CMK (cell line): ENCODE measurements around the gene KLF5.

Source experiments
- DNase-seq: peaks from one replicate; pipeline ENCODE4 v3.0.0-alpha.2; 2010; ENCODE audit warnings: low read depth

KLF5 gene

DNA sequence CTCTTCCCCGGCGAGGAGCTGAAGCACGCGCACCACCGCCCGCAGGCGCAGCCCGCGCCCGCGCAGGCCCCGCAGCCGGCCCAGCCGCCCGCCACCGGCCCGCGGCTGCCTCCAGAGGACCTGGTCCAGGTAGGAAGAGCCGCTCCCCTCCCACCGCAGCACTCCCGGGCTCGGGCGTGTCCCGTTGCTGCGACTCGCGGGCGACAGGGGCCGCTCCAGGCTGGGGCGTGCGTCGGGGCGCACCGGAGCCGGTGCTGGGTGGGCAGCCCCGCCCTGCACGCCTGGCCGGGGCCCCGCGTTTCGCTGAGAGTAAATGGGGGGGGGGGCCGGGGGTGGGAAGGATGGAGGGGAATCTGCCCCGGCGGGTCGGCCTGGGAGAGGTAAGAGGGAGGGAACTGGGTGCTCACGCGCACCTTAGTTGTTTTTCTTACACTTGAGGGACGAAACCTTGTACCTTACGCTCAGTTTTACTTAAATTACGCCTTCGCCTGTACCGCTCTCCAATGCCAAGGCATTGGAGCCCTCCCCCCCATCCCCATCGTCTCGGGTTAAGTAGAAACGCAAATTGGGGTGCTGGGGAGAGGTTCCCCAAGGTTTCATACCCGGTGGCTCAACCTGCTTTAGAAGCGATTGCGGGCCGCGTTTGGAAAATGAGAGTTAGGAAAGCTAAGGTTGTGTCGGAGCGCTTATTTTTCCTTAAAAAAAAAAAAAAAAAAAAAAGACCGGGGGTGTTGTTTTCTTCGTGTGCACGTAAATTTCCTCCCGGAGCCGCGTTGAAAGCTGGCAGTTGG, 850 bp downstream of the KLF5 start:
- no peak for DNase-seq

DNA sequence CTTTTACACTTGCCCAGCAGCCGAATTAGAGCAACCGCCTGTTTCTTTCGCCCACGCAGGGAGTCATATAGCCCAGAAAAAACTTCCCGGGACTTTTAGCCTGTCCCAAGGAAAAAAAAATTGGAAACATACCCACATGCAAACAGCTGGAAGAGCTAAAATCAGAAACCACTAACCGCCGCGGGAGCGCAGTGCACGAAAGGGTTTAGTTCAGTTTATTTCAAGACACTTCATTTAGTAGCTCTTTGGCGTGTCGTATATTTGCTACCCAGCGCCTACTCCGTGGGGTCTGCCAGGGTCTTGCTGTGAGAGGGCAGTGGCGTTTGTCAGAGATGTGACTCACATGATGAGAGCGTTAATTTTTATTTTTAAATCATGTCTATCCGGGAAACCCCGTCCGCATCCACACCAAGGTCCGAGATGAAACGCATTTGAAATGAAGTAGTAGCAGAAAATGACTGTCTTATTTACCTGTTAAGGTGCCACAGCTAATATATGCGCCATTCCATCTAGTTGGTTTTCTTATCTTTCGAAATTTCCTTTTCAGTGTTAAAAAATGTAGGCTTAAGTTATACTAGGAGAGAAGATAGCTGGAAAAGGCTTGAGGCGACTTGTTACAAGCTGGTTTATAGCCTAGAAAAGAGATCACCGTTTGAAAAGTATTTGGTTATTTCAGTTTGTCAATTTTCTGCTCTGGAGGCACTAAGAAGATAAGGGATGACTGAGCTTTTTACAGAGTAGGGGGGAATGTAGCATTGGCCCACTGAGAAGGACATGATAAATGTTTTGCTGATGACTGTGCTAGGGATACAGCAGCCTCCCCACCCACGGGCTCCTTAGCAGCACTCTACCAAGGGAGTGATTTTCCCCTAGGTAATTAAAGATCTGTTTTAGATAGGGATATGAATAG, 1.7 kb downstream of the KLF5 start:
- no peak for DNase-seq

DNA sequence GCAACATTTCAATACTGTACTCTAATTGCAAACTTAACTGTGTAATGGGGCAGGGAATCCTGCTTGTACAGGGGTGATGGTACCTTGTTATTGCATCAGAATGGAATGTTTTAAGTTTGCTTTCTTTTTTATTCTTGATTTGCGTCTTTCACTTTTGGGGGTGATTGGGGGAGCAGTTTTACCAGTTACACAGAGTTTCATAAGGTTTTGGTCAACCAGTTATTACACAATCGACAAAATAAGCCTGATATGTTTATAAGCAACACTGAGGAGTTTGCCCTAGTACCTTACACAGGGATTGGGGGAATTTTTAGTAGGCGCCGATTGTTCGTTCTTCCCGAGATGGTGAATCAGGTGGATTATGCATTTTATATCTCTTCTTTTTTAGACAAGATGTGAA, 2.7 kb downstream of the KLF5 start:
- no peak for DNase-seq

DNA sequence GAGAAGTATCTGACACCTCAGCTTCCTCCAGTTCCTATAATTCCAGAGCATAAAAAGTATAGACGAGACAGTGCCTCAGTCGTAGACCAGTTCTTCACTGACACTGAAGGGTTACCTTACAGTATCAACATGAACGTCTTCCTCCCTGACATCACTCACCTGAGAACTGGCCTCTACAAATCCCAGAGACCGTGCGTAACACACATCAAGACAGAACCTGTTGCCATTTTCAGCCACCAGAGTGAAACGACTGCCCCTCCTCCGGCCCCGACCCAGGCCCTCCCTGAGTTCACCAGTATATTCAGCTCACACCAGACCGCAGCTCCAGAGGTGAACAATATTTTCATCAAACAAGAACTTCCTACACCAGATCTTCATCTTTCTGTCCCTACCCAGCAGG, 3.1 kb downstream of the KLF5 start:
- DNase-seq, result no peak

DNA sequence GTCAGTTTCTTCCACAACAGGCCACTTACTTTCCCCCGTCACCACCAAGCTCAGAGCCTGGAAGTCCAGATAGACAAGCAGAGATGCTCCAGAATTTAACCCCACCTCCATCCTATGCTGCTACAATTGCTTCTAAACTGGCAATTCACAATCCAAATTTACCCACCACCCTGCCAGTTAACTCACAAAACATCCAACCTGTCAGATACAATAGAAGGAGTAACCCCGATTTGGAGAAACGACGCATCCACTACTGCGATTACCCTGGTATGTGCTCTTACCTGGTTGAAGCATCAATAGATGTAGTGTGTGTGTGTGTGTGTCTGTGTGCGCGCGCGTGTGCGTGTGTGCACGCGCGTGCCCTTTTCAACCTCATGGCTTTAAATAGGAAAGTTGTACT, 3.7 kb downstream of the KLF5 start:
- DNase-seq, result no peak

DNA sequence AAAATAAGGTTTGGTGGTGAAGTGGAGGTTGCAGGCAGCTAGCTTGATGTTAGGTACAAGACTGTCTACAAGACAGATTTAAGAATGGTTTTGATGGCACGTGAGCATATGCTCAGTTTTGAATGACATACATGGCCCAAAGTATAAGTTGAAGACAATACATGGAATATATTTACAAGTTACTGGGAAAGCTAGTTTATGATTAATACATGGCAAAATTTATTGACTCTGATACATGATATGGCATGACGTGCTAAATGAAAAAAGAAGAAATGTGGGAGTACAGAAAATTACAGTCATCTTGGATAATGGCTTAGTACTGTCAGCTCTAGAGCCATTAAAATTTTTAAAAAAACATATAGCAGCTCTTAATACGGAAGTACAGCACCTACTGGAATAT, 4.4 kb downstream of the KLF5 start:
- no peak for DNase-seq

DNA sequence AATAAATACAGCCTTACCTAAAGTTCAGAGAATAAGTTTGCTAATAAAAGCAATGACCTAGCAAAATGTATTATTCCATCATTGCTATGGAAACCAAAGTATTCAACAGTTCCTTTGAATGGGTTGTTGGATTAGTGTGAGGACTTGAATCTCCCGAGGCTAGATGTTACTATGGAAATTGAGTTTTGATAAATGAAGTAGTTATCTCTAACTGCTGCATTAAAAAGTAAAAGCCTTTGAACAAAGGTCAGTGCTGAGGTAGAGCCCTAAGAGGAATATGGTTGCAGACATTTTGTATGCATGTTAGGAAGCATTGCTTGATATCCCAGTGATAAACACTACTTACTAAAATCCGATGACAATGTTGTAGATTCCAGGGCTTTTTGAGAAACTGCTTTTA, 6.2 kb downstream of the KLF5 start:
- no peak for DNase-seq

DNA sequence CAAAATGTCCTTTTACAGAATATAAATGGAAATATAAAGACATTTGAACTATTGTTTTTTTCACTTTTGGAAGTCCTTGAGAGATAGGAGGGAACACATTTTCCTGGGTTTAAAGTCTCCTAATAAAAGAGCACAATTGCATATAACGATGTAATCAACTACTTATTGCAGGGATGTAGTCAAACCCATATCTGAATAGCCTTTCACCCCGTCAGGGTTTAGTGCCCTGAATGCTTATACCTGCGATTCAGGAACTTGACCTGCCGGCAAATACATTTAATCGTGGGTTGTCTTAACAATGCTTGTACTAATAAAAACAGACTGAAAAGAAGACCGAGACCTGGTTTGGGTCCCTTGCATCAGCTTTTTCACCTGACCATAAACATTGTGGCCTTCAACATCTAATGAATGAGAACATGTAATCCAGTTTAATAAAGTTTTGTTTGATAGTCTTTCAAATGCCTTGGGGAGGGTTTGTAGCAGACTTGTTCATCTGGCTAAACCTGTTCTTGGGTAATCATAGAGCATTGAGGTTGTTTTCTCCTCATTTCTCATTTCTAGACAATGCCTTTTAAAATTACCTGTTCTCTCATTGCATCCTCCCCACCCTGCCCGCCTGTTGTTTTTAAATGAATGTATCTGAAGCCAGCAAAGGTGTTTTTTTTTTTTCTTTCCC, 7.0 kb downstream of the KLF5 start:
- DNase-seq, result no peak

DNA sequence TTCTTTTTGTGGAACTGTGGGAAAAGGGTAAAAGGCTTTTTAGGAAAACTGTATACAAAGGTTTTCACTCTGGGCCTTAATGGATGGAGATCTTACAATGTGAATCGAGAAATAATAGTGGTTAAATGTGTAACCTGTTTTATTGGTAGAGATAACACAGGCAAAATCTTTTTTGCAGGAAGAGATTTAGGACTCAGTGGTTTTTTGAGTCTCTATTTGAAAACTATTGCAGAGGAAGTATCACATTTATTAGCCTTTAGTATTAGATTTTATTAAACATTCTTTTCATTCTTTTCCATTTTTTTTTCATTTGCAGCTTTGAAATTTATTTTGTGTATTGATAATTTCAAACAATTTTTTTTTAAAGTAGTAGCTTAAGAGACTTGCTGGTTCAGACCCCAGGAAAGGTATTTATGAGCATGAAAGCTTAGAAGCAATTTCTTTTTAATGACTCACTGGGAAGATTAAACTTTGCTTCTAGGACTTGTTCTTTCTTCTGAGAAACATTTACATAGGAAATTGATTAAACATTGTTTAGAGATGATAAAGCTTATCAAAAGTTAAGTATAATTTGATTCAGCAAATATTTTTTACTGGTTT, 10.5 kb downstream of the KLF5 start:
- no peak for DNase-seq

DNA sequence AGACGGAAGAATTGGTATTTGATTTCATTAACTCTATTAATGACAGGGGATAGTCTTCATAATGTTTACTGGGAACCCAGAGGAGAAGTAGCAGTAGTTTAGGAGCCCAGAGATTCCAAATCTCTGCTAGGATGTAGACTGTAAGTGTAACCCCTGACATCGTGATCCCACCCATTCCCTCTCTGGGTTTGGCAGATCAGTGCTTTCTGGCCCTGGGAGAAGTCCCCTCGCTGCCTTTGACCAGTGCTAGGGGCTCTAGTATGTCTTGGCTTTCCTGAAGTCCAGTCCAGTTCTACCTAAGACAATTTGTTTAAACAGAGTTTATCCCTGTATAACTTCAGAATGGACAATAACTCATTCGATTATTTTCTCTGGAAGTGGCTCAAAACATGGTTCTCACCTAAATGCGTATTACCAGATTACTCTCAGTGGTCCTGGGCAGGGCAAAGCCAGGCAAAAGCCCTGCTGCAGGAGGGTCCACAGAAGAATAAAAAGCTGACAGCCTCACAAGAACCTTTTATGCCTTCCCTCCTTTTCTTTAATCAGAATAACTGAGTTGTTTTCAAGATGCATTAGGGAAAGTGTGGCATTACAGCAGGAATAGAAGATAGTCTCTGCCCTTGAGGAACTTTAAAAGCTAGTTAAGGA, 11.8 kb downstream of the KLF5 start:
- DNase-seq, result no peak

DNA sequence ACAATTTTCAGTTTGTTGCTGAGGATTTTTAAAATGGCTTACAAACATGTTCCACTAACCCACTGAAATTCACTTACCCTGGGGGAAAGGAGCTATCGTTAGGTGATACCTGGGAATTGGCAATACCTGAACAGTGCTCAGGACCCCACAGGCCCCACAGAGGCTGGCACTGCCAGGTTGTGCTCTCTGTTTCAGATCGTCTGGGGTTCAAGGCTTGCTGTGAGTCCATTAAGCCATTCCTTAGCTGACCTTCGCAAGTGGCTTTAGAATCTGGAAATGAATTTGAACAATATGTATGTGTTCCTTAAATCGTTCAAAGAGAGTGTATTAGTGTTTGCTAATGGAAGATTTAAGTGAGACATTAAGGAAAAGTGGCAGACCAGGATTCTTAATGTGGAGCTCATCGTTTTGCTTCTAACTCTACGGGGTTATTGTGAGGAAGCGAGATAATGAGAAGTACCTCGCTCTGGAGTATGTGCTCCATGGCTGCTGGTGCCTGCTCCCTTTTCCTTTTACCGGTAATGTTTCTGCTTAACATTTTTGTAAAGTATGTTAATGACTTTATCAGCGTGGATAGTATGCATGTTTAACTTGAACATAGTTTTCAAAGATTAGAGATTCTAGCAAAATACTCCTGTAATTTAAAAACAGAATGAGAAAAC, 13.6 kb downstream of the KLF5 start:
- DNase-seq, result no peak

DNA sequence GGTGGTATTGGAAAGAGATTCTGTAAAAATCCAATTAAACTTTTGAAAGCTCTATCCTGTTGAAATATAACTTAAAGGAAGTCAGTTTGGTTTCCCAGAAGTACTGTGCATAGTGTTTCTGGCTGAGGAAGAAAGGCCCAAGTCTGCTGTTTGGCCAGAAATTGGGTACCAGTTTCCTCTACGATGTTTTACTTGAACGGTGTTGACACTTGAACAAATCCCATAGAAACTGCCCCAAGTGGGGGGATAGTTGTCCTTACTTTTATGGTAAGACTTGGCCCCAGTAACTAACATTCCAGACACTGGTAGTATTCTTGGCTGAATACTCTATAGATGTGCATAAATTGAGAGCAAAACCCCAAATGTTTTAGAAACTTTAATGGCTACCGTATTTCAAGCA, 14.2 kb downstream of the KLF5 start:
- DNase-seq, result no peak

DNA sequence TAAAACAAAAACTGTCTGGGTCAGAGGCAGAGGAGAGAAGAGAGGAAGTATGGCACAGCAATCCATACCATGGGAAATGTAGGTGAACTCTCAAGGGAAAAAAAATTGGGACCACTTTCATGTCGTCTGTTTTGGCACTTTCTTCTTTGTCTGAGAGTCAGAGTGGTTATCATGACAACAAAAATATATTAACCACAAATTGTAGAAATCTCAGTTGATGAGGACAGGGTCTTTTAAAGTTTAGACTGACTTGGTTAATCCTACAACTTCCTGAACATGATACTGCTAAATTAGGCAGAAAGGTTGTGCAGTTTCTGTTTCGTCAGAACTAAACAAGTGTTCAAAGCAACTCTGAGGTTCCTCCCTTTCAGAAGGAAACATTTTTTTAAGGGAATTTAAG, 15.2 kb downstream of the KLF5 start:
- DNase-seq, result no peak

DNA sequence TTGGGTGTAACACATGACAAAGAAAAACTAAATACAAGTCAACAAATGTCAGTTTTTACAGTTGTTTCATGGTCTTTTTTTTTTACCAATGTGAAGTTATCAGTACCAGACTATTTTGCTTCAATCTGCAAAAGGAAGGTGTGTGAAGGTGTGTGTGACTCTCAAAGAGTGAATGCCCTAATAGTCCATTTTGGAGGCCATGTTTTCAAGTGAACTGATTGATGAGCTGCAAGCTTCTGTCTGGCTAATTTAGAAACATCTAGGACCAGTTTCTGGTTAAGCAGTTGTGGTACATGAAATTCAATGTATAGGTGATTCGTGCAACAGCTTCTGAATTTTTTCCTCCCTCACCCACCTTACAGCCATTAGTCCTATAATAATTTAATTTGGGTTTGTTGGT, 16.1 kb downstream of the KLF5 start:
- no peak for DNase-seq

DNA sequence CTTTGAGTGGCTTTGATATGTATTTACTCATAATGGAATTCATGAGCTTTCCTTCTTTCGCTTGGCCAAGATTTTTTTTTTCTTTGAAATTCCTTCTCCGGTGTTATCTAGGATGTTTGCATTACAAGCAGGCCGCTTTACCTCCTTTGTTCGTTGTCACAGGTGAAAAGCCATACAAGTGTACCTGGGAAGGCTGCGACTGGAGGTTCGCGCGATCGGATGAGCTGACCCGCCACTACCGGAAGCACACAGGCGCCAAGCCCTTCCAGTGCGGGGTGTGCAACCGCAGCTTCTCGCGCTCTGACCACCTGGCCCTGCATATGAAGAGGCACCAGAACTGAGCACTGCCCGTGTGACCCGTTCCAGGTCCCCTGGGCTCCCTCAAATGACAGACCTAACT, 16.7 kb downstream of the KLF5 start:
- DNase-seq, result no peak

DNA sequence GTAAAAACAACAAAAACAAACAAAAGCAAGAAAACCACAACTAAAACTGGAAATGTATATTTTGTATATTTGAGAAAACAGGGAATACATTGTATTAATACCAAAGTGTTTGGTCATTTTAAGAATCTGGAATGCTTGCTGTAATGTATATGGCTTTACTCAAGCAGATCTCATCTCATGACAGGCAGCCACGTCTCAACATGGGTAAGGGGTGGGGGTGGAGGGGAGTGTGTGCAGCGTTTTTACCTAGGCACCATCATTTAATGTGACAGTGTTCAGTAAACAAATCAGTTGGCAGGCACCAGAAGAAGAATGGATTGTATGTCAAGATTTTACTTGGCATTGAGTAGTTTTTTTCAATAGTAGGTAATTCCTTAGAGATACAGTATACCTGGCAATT, 17.1 kb downstream of the KLF5 start:
- no peak for DNase-seq

DNA sequence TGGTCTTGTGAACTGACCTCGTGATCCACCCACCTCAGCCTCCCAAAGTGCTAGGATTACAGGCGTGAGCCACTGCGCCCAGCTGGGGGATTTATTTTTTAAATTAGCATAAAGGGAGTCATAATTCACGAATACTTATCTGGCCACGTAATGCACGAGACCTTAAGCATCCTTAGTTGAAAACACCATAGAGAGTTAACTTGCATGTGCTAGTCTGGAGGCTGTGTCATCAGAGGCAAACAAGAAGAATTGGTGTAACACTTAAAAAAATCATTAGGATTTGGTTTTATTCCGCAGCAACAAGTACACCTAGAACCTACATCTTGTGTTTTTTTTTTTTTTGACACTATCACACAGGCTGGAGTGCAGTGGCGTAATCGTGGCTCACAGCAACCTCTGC, 19.1 kb downstream of the KLF5 start:
- DNase-seq, result no peak

DNA sequence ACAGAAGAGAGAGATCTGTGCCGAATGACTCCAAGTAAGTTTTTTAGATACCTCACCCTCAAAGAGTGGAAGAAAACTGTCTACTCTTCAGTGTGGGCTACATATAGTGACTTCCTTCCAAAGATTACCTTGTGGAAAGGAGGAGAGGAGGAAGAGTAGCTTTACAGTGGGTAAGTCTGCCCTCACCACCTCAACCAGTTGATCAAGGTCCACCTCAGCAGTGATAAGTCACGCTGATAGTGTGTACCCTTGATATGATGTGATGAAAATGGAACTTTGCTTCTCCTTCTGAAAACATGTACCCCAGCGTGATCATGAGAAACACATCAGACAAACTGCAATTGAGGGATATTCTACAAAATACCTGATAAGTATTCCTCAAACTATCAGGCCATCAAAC, 20.6 kb downstream of the KLF5 start:
- no peak for DNase-seq

DNA sequence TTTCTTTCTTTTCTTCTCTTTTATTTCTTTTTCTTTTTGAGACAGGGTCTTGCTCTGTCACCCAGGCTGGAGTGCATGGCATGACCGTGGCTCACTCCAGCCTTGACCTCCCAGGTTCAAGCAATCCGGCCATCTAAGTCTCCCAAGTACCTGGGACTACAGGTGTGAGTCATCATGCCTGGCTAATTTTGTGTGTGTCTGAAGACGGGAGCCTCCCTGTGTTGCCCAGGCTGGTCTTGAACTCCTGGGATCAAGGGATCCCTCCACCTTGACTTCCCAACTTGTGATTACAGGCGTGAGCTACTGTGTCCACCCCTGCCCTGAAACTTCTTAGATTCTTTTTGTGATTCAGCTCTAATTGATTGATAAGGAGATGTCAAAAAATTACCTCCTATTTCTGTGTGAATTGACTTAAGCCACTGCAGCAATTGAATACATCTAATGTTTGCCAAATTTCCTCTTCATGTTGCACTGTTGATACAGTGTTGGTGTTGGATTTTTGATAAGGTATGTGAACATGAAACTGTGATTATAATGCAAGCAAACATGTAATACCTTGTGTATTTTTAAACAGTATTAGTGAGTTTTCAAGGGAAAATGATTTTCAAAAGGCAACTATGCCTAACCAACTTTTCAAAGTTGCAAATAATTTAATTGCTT, 22.6 kb downstream of the KLF5 start:
- DNase-seq, result no peak

DNA sequence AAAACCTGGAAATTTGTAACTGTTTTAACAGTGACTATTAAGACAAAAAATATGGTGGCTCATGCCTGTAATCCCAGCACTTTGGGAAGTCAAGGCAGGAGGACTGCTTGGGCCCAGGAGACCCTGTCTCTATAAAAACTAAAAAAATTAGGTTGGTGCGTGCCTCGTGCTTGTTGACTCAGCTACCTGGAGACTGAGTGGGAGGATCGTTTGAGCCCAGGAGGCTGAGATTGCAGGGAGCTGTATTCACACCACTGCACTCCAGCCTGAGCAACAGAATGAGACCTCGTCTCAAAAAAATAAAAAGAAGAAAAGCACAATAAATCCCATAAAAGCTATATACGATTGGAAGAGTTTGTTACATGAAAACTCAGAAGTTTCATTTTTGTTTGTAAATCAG, 23.7 kb downstream of the KLF5 start:
- DNase-seq, result no peak

DNA sequence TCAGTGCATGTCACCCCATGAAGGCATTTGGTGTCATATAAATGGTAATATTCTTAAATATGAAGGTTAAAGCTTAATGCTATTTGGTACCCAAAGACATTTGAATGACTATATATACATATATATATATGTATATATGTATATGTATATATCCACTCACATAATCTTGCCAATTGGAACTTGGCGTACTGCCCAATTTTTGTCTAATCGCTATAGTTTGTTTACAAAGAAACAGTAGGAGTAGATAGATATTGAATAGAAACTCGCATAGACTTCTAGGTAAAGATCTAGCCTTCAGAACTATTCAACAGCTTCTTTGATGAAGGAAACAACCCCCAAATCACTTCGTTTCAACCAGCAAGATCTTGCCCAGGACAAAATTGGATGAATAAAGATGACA, 24.1 kb downstream of the KLF5 start:
- DNase-seq, result no peak
